Skeletal muscle satellite cell (primary cell): Measurements from ENCODE around the gene NMBR.
"Not testable (repeated sequence)": the region's sequence is repeated elsewhere in the genome, so short reads cannot be mapped to it uniquely, and the experiment has no call there.

Experiments
- H3K27me3 ChIP-seq: 2 replicates; pipeline ENCODE4 v1.7.0; 2013; ENCODE audit warnings: low read length; ENCODE audit not compliant: control insufficient read depth, insufficient read depth
- H3K36me3 ChIP-seq: 2 replicates; pipeline ENCODE4 v1.7.0; 2013; ENCODE audit warnings: mild to moderate bottlenecking, control low read depth, low read length; ENCODE audit not compliant: insufficient read depth
- H3K4me1 ChIP-seq: 2 replicates; pipeline ENCODE4 v1.7.0; 2013; ENCODE audit warnings: low read length; ENCODE audit not compliant: control insufficient read depth, insufficient read depth
- H3K4me2 ChIP-seq: 2 replicates; pipeline ENCODE4 v1.7.0; 2013; ENCODE audit warnings: mild to moderate bottlenecking, low read length
- H3K4me3 ChIP-seq: 2 replicates; pipeline ENCODE4 v1.7.0; 2013; ENCODE audit warnings: low read length
- H3K9ac ChIP-seq: 2 replicates; pipeline ENCODE4 v1.7.0; 2013; ENCODE audit warnings: mild to moderate bottlenecking, low read depth, low read length, moderate library complexity
- H3K9me3 ChIP-seq: replicated peaks from 2 replicates; pipeline ENCODE4 v1.7.0; 2013; ENCODE audit warnings: mild to moderate bottlenecking, control low read depth, low read length

The NMBR gene

GRCh38 chr6:142154336-142154735 lies 7.4 kb upstream of the NMBR start:
- Histone ChIP-seq H3K27me3 (no peaks in the 10 kb centered on the region), H3K4me1 (peaks cover 24% of the 10 kb centered on the region), H3K9ac (no peak overlapping the region), H3K9me3 (no peaks in the 10 kb centered on the region), H3K4me2 (no peak overlapping the region), H3K36me3 (no peaks in the 10 kb centered on the region), H3K4me3 (no peak overlapping the region)

GRCh38 chr6:142153196-142153595 lies 6.3 kb upstream of the NMBR start:
- H3K4me1 ChIP-seq = peaks cover 34% of the 10 kb centered on the region
- peak overlapping the region; percentile 6 for H3K9ac ChIP-seq
- H3K4me2 ChIP-seq = peak overlapping the region; percentile 56
- H3K27me3 ChIP-seq = no peaks in the 10 kb centered on the region
- H3K36me3 ChIP-seq = no peaks in the 10 kb centered on the region
- H3K4me3 ChIP-seq = no peak overlapping the region
- H3K9me3 ChIP-seq = no peaks in the 10 kb centered on the region

- Histone ChIP-seq H3K4me1 (peaks cover 37% of the 10 kb centered on the region), H3K4me2 (peak overlapping the region; percentile 56), H3K9ac (peak overlapping the region; percentile 35), H3K4me3 (no peak overlapping the region), H3K27me3 (no peaks in the 10 kb centered on the region), H3K9me3 (no peaks in the 10 kb centered on the region), H3K36me3 (no peaks in the 10 kb centered on the region)
Observed at GRCh38 chr6:142152746-142153145, 5.8 kb upstream of the NMBR start.

- not testable (repeated sequence) for H3K27me3 ChIP-seq, H3K4me2 ChIP-seq, H3K9ac ChIP-seq, H3K4me3 ChIP-seq, H3K9me3 ChIP-seq, H3K4me1 ChIP-seq, H3K36me3 ChIP-seq
Observed at GRCh38 chr6:142141531-142141930, 5.4 kb downstream of the NMBR start.

GRCh38 chr6:142138876-142139275 lies 8.0 kb downstream of the NMBR start:
- Histone ChIP-seq H3K4me2 (no peak overlapping the region), H3K36me3 (no peaks in the 10 kb centered on the region), H3K4me3 (no peak overlapping the region), H3K9ac (no peak overlapping the region), H3K9me3 (no peaks in the 10 kb centered on the region), H3K4me1 (no peaks in the 10 kb centered on the region), H3K27me3 (no peaks in the 10 kb centered on the region)

- Histone ChIP-seq H3K9me3 (no peaks in the 10 kb centered on the region), H3K36me3 (no peaks in the 10 kb centered on the region), H3K27me3 (no peaks in the 10 kb centered on the region), H3K9ac (no peak within 1 kb of the TSS), H3K4me1 (no peaks in the 10 kb centered on the region), H3K4me2 (no peak within 1 kb of the TSS), H3K4me3 (no peak within 1 kb of the TSS)
Observed at GRCh38 chr6:142132625-142133024, 14.3 kb downstream of the NMBR start, which contains the start of gene GJE1. Gene GJE1, plus strand, starts transcription at chr6:142132925. Its CDS starts 234 bp downstream, at chr6:142133159.

- Histone ChIP-seq H3K4me3 (no peak overlapping the region), H3K36me3 (no peaks in the 10 kb centered on the region), H3K4me1 (no peaks in the 10 kb centered on the region), H3K9ac (no peak overlapping the region), H3K27me3 (no peaks in the 10 kb centered on the region), H3K9me3 (no peaks in the 10 kb centered on the region), H3K4me2 (no peak overlapping the region)
Observed at GRCh38 chr6:142130814-142131213, 16.1 kb downstream of the NMBR start.

GRCh38 chr6:142121342-142121741 lies 25.6 kb downstream of the NMBR start:
- no peak overlapping the region for H3K4me2 ChIP-seq
- no peak overlapping the region for H3K4me3 ChIP-seq
- no peak overlapping the region for H3K9ac ChIP-seq

GRCh38 chr6:142118925-142119324 lies 28.0 kb downstream of the NMBR start:
- Histone ChIP-seq H3K9ac (no peak overlapping the region), H3K4me3 (no peak overlapping the region), H3K9me3 (no peaks in the 10 kb centered on the region), H3K36me3 (no peaks in the 10 kb centered on the region), H3K4me2 (no peak overlapping the region), H3K4me1 (no peaks in the 10 kb centered on the region), H3K27me3 (no peaks in the 10 kb centered on the region)

More at GRCh38 chr6:142121342-142121741, 25.6 kb downstream of the NMBR start:
- Histone ChIP-seq H3K27me3 (no peaks in the 10 kb centered on the region), H3K9me3 (no peaks in the 10 kb centered on the region), H3K4me1 (no peaks in the 10 kb centered on the region), H3K36me3 (no peaks in the 10 kb centered on the region)

GRCh38 chr6:142118328-142118727 lies 28.6 kb downstream of the NMBR start:
- Histone ChIP-seq H3K27me3 (no peaks in the 10 kb centered on the region), H3K9ac (no peak overlapping the region), H3K9me3 (no peaks in the 10 kb centered on the region), H3K4me2 (no peak overlapping the region), H3K4me1 (no peaks in the 10 kb centered on the region), H3K36me3 (no peaks in the 10 kb centered on the region), H3K4me3 (no peak overlapping the region)

- Histone ChIP-seq H3K36me3 (no peaks in the 10 kb centered on the region), H3K4me1 (no peaks in the 10 kb centered on the region), H3K9me3 (no peaks in the 10 kb centered on the region), H3K9ac (no peak overlapping the region), H3K27me3 (no peaks in the 10 kb centered on the region), H3K4me2 (no peak overlapping the region), H3K4me3 (no peak overlapping the region)
Observed at GRCh38 chr6:142117366-142117765, 29.6 kb downstream of the NMBR start.

- Histone ChIP-seq H3K9ac (no peak overlapping the region), H3K27me3 (no peaks in the 10 kb centered on the region), H3K36me3 (no peaks in the 10 kb centered on the region), H3K9me3 (no peaks in the 10 kb centered on the region), H3K4me1 (no peaks in the 10 kb centered on the region), H3K4me3 (no peak overlapping the region), H3K4me2 (no peak overlapping the region)
Observed at GRCh38 chr6:142112451-142113061, 34.4 kb downstream of the NMBR start.
